Smooth muscle cell (in vitro differentiated cells): Measurements from ENCODE around the gene ISCA1. TPM values are rescaled to one million over a fixed set of nuclear protein-coding genes. Genes with fewer than 3 reads are reported as not detected.

ENCODE experiments used
- DNase-seq: peaks from one replicate; lab custom pipeline; 2025; ENCODE audit not compliant: unreplicated experiment; lab: John Stamatoyannopoulos, UW
- H2AFZ ChIP-seq: fragments of 200-600 bp; sonication (generic); 2 replicates; pipeline ENCODE4 v1.6.0; 2016; ENCODE audit warnings: antibody characterized with exemption, low read depth, mild to moderate bottlenecking
- H3F3A ChIP-seq: fragments of 200-600 bp; sonication (generic); 2 replicates; pipeline ENCODE4 v1.6.0; 2017; ENCODE audit warnings: antibody characterized with exemption, low read depth
- H3K27ac ChIP-seq: fragments of 200-600 bp; sonication (generic); 2 replicates; pipeline ENCODE4 v1.5.1; 2016; ENCODE audit warnings: low read depth, mild to moderate bottlenecking
- H3K27me3 ChIP-seq: fragments of 200-600 bp; sonication (generic); 2 replicates; pipeline ENCODE4 v1.6.1; 2016; ENCODE audit warnings: low read depth, mild to moderate bottlenecking
- H3K36me3 ChIP-seq: fragments of 200-600 bp; sonication (generic); 2 replicates; pipeline ENCODE4 v1.5.1; 2016; ENCODE audit warnings: low read depth
- H3K4me1 ChIP-seq: fragments of 200-600 bp; sonication (generic); 2 replicates; pipeline ENCODE4 v1.5.1; 2016; ENCODE audit warnings: low read depth
- H3K4me2 ChIP-seq: fragments of 200-600 bp; sonication (generic); 2 replicates; pipeline ENCODE4 v1.6.0; 2016; ENCODE audit warnings: mild to moderate bottlenecking
- H3K4me3 ChIP-seq: fragments of 200-600 bp; sonication (generic); 2 replicates; pipeline ENCODE4 v1.5.1; 2016; ENCODE audit warnings: mild to moderate bottlenecking
- H3K79me2 ChIP-seq: fragments of 200-600 bp; sonication (generic); 2 replicates; pipeline ENCODE4 v1.6.0; 2016; ENCODE audit warnings: low read depth, mild to moderate bottlenecking
- H3K9ac ChIP-seq: fragments of 200-600 bp; sonication (generic); 2 replicates; pipeline ENCODE4 v1.6.0; 2016; ENCODE audit warnings: low read depth
- H3K9me3 ChIP-seq: fragments of 200-600 bp; sonication (generic); replicated peaks from 2 replicates; pipeline ENCODE4 v1.5.1; 2016; ENCODE audit warnings: low read depth
- H4K20me1 ChIP-seq: fragments of 200-600 bp; sonication (generic); 2 replicates; pipeline ENCODE4 v1.6.0; 2016; ENCODE audit warnings: low read depth
- CTCF ChIP-seq: fragments of 200-600 bp; sonication (generic); IDR thresholded peaks from 2 replicates; pipeline ENCODE4 v1.5.1; 2017; ENCODE audit warnings: borderline replicate concordance, mild to moderate bottlenecking, antibody characterized with exemption; ENCODE audit not compliant: insufficient read depth, poor library complexity, severe bottlenecking
- WGBS: methylation state at CpG from one replicate; pipeline ENCODE4 v1.1.7; 2016; ENCODE audit warnings: low lambda C conversion rate; 5-methylcytosine and 5-hydroxymethylcytosine counted together
- polyA plus RNA-seq: library from polyadenylated mRNA; unstranded; fragments of >200 nt; fragmentation: Nextera tagmentation; extraction: Ambion mirVana; gene quantifications from 2 replicates; pipeline ENCODE4 v1.2.1, GENCODE V29; 2016
- total RNA-seq: library from RNA; depleted of rRNA; stranded (reverse); fragments of >200 nt; gene quantifications from 2 replicates; pipeline ENCODE4 v1.2.3, GENCODE V29; 2014

Gene ISCA1
- total and polyA plus RNA-seq, 2 experiments from 2014 or later: 19.8 to 38.9 TPM

DNA sequence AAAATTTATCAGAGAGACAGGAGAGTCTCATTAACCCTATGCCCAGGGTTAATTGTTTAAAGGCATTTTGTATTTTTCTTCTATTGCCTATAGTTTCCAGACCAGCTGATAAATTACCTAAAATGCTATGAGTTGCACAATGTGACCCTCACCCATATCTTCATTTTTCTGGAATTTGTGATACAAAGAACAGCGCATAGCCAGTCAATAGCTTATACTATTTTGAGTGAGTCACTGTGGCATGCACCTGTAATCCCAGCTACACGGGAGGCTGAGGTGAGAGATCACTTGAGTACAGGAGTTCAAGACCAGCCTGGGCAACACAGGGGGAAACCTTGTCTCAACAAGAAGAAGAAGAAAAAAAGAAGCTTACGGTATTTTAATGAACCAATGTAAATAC is 25.7 kb downstream of the ISCA1 start:
- Histone ChIP-seq H3K4me3 (no peak overlapping the region), H3K27me3 (no peaks in the 10 kb centered on the region), H3K4me1 (no peaks in the 10 kb centered on the region), H3K4me2 (no peak overlapping the region), H3K79me2 (no peaks in the 10 kb centered on the region), H2AFZ (no peak overlapping the region), H3F3A (no peaks in the 10 kb centered on the region), H3K9me3 (peaks cover 13% of the 10 kb centered on the region), H4K20me1 (no peaks in the 10 kb centered on the region), H3K36me3 (no peaks in the 10 kb centered on the region), H3K27ac (no peak overlapping the region), H3K9ac (no peak overlapping the region)
- TF ChIP-seq CTCF: no peak
- no peak for DNase-seq
- 93% methylated on average over 3 of the region's 3 CpGs for WGBS

DNA sequence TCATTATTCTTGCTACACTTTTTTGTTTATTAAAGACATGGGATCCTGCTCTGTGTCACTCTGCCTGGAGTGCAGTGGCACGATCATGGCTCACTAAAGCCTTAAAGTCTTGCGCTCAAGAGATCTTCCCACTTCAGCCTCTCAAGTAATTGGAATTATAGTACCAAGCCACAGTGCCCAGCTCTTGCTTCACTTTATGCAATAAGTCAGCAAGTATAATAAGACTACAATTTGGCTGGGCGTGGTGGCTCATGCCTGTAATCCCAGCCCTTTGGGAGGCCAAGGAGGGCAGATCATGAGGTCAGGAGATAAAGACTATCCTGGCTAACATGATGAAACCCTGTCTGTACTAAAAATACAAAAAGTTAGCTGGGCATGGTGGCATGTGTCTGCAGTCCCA is 28.8 kb downstream of the ISCA1 start:
- H3K9me3 ChIP-seq: peaks cover 13% of the 10 kb centered on the region
- no peak for DNase-seq
- H4K20me1 ChIP-seq: no peaks in the 10 kb centered on the region
- no peak overlapping the region for H3K4me3 ChIP-seq
- H3K9ac ChIP-seq: no peak overlapping the region
- no peaks in the 10 kb centered on the region for H3F3A ChIP-seq
- no peak overlapping the region for H3K4me2 ChIP-seq
- no peaks in the 10 kb centered on the region for H3K79me2 ChIP-seq
- no peaks in the 10 kb centered on the region for H3K4me1 ChIP-seq
- H3K27me3 ChIP-seq: no peaks in the 10 kb centered on the region
- H3K36me3 ChIP-seq: no peaks in the 10 kb centered on the region
- TF ChIP-seq CTCF: no peak
- no peak overlapping the region for H2AFZ ChIP-seq
- no peak overlapping the region for H3K27ac ChIP-seq
- WGBS: 97% methylated on average over 3 of the region's 3 CpGs

DNA sequence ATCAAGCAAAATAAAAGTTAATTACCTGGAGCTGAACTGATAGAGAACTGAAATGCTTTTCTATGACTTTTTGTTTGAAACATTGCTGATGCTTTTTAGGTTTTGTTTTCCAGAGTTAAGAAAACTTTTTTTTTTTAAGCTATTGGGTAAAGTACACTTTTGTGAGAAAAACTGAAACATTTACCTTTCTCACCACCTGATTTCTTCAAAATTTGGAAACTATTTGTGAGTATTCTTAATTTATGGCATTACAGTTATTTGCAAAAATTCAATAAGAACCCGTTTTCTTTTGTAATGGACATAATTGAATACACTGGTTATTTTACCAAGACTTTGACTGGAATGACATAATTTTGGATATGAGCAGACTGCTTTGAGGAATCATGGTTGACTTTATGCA is 29.5 kb downstream of the ISCA1 start:
- Histone ChIP-seq H3K9ac (no peak overlapping the region), H3K27me3 (no peaks in the 10 kb centered on the region)
- WGBS: 96% methylated on average over 1 of the region's 1 CpG

More for the DNA sequence above, 29.5 kb downstream of the ISCA1 start:
- no peaks in the 10 kb centered on the region for H3K79me2 ChIP-seq
- no peak overlapping the region for H2AFZ ChIP-seq
- H3K4me3 ChIP-seq: no peak overlapping the region
- peaks cover 13% of the 10 kb centered on the region for H3K9me3 ChIP-seq
- H4K20me1 ChIP-seq: no peaks in the 10 kb centered on the region
- H3K27ac ChIP-seq: no peak overlapping the region
- H3K36me3 ChIP-seq: no peaks in the 10 kb centered on the region
- H3F3A ChIP-seq: no peaks in the 10 kb centered on the region
- no peak overlapping the region for H3K4me2 ChIP-seq
- TF ChIP-seq CTCF: no peak
- DNase-seq: no peak
- no peaks in the 10 kb centered on the region for H3K4me1 ChIP-seq
